ENCODE measurements around the gene USP6. TPM values are rescaled to one million over a fixed set of nuclear protein-coding genes. Genes with fewer than 3 reads are reported as not detected.
"Not testable (repeated sequence)": the region's sequence is repeated elsewhere in the genome, so short reads cannot be mapped to it uniquely, and the experiment has no call there.

The USP6 gene
- polyA plus RNA-seq, 2 donors = 0.02 to 0.04 TPM

DNA sequence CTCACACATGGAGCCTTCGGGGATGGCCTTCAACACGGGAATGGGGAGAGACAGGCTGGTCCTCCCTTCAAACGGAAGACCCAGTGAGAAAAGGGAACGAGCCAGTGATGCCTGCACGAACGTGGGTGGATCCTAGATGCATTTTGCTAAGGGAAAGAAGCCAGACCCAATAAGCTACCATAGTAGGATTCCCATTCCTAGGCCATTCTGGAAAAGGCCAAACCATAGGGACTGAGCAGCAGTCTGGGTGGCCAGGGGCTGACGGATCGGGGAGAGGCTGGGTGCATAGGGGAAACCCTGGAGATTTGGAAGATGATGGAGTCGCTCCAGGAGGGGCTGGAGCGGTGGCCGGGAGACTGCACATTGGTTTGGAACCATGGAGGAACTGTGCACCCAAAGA, 18.7 kb downstream of the USP6 start:
- H3K9me3 ChIP-seq (ENCODE audit: control insufficient read depth in 2 of 2, insufficient read depth in 1 of 2, low read depth in 1 of 2, low read length in 1 of 2); H3K4me1 ChIP-seq (ENCODE audit: control insufficient read depth in 2 of 2, insufficient read depth in 2 of 2, low read length in 1 of 2); H3K4me3 ChIP-seq (ENCODE audit: low read depth in 1 of 2, low read length in 2 of 2); H3K27ac ChIP-seq (ENCODE audit: low read depth in 2 of 2, low read length in 1 of 2); H3K36me3 ChIP-seq (ENCODE audit: control insufficient read depth in 2 of 2, insufficient read depth in 2 of 2, low read length in 1 of 2); H3K27me3 ChIP-seq (ENCODE audit: control insufficient read depth in 1 of 2, insufficient read depth in 2 of 2, low read length in 2 of 2): not testable (repeated sequence)
- 80 to 86% methylated on average over 11 of the region's 11 CpGs for WGBS, 2 donors

DNA sequence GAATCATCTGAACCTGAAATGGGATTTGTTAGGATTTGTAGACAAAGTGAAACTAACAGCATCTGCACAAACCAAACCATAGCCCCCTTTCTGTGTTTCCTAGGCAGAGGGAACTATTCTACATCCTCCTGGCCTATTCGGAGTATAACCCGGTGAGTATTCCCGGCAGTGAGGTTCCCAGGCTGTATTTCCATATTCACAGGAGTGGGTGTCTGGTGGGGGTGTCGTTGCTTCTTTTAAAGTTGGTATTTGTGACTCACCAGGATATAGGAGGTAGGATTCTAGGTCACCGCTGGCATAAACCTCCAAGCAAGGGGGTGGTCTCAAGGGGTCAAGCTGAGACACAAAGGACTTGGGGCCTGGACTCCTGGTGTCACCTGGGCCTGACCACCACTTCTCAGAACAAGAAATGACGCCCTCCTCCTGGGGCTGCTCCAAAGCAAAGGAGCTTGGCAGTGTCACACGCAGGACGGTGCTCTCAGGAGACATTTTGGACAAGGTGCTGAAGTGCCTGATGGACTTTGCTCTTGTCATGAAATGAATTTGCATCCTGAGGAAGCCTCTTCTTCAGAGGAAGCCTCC, 19.4 kb downstream of the USP6 start:
- H3K4me3 ChIP-seq (ENCODE audit: low read depth in 1 of 2, low read length in 2 of 2); H3K36me3 ChIP-seq (ENCODE audit: control insufficient read depth in 2 of 2, insufficient read depth in 2 of 2, low read length in 1 of 2); H3K9me3 ChIP-seq (ENCODE audit: control insufficient read depth in 2 of 2, insufficient read depth in 1 of 2, low read depth in 1 of 2, low read length in 1 of 2); H3K4me1 ChIP-seq (ENCODE audit: control insufficient read depth in 2 of 2, insufficient read depth in 2 of 2, low read length in 1 of 2); H3K27me3 ChIP-seq (ENCODE audit: control insufficient read depth in 1 of 2, insufficient read depth in 2 of 2, low read length in 2 of 2); H3K27ac ChIP-seq (ENCODE audit: low read depth in 2 of 2, low read length in 1 of 2): not testable (repeated sequence)
- WGBS, 2 donors = 73 to 81% methylated on average over 8 of the region's 8 CpGs

DNA sequence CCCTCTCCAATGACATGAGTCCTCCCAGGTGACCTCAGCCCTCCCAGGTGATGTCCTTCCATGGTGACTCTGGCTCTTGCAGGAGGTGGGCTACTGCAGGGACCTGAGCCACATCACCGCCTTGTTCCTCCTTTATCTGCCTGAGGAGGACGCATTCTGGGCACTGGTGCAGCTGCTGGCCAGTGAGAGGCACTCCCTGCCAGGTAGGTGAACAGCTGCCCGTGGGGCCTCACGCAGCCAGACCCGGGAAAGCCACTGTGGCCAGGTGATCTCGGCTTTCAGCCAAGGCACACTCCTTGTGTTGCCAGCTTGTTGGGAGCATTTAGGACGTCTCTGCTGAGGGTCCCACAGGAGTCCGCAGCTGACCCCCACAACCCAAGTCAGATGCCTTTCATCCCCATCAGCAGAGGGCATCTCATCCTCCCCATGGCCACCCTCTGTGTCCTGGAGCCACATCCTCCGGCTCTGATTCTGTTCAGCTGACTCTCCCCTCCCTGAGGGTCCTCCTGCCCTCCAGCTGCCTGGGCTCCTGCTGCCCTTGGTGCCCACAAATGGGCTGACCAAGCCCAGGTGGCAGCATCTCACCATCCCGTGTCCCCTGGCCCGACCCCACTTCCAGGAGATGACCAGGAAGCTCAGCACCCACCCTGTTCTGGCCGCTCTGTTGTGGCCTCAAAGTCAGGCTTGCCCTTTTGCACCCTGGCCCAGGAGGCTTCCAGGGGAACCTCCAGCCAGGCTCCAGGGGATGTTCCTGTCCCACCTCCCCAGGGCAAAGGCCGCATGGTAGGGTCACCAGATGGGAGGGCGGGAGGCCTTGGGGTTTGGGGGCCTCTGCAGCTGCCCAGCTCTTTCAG, 20.1 kb downstream of the USP6 start:
- 81 to 88% methylated on average over 14 of the region's 14 CpGs for WGBS, 2 donors
- no peaks in the 10 kb centered on the region for H3K27me3 ChIP-seq (ENCODE audit: control insufficient read depth in 1 of 2, insufficient read depth in 2 of 2, low read length in 2 of 2)

DNA sequence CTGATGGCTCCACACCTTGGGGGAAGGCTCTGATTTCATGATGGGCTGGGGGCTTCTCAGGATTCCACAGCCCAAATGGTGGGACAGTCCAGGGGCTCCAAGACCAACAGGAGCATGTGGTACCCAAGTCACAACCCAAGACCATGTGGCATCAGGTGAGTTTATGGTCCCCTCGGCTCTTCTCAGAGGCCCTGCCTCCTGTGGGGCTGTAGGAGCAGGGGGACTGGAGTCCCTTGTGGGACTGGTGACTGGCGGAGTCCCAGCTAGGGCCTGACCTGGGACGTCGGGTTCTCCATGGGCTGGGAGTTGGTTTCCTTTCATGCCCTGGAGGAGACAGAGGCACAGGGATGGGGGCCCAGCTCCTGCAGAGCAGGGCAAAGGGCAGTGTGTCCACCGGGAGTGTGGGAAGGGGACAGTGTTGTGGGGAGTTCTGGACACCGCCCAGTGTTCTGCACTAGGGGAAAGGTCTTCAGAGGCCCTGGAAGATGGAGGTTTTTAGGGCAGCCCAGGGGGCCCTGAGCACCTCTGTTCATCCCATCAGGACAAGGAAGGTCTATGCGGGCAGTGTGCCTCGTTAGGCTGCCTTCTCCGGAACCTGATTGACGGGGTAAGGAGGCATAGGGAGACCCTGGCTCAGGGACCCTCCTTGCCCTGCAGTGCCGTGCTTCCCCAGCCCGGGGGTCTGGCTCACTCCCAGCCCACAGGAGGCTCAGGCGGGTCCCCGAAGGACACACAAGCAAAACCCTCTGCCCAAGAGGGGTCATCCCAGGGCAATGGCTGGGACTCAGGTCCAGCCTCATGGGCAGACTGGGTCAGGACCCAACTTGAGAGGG, 21.0 kb downstream of the USP6 start:
- H3K27me3 ChIP-seq (ENCODE audit: control insufficient read depth in 1 of 2, insufficient read depth in 2 of 2, low read length in 2 of 2) = not testable (repeated sequence)
- WGBS, 2 donors = 82 to 88% methylated on average over 14 of the region's 14 CpGs

More for the DNA sequence above, 20.1 kb downstream of the USP6 start:
- no peaks in the 10 kb centered on the region for H3K36me3 ChIP-seq (ENCODE audit: control insufficient read depth in 2 of 2, insufficient read depth in 2 of 2, low read length in 1 of 2)
- H3K4me3 ChIP-seq (ENCODE audit: low read depth in 1 of 2, low read length in 2 of 2) = no peak overlapping the region
- no peaks in the 10 kb centered on the region for H3K4me1 ChIP-seq (ENCODE audit: control insufficient read depth in 2 of 2, insufficient read depth in 2 of 2, low read length in 1 of 2)
- H3K27ac ChIP-seq (ENCODE audit: low read depth in 2 of 2, low read length in 1 of 2) = no peak overlapping the region
- H3K9me3 ChIP-seq (ENCODE audit: control insufficient read depth in 2 of 2, insufficient read depth in 1 of 2, low read depth in 1 of 2, low read length in 1 of 2) = no peaks in the 10 kb centered on the region

DNA sequence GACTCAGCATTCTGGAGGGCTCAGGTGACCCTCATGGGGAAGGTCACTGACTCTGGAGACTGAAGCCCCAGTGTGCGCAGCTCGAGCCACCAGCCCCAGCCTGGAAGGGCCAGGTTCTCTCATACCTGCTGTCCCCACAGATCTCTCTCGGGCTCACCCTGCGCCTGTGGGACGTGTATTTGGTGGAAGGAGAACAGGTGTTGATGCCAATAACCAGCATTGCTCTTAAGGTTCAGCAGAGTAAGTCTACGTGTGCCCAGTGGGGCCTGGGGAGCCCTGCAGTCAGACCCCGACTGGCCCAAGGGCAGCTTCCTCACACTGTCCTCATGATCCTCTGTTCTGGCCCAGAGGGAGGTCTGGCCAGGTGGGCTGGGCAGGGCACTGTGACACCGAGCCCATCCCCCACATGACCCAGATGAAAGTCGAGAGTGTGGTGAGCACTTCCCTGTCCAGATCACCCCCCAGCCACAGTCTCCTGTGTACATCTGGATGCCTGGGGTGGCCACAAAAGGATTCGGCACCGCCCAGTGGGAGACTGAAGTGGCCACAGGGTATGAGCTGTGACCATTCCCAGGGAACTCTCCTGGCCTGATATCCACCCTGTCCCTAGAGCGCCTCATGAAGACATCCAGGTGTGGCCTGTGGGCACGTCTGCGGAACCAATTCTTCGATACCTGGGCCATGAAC, 21.8 kb downstream of the USP6 start:
- not testable (repeated sequence) for H3K9me3 ChIP-seq (ENCODE audit: control insufficient read depth in 2 of 2, insufficient read depth in 1 of 2, low read depth in 1 of 2, low read length in 1 of 2); H3K4me3 ChIP-seq (ENCODE audit: low read depth in 1 of 2, low read length in 2 of 2); H3K27ac ChIP-seq (ENCODE audit: low read depth in 2 of 2, low read length in 1 of 2); H3K27me3 ChIP-seq (ENCODE audit: control insufficient read depth in 1 of 2, insufficient read depth in 2 of 2, low read length in 2 of 2); H3K4me1 ChIP-seq (ENCODE audit: control insufficient read depth in 2 of 2, insufficient read depth in 2 of 2, low read length in 1 of 2); H3K36me3 ChIP-seq (ENCODE audit: control insufficient read depth in 2 of 2, insufficient read depth in 2 of 2, low read length in 1 of 2)
- 82 to 86% methylated on average over 15 of the region's 15 CpGs for WGBS, 2 donors

More for the DNA sequence above, 21.0 kb downstream of the USP6 start:
- H3K36me3 ChIP-seq (ENCODE audit: control insufficient read depth in 2 of 2, insufficient read depth in 2 of 2, low read length in 1 of 2); H3K9me3 ChIP-seq (ENCODE audit: control insufficient read depth in 2 of 2, insufficient read depth in 1 of 2, low read depth in 1 of 2, low read length in 1 of 2); H3K4me1 ChIP-seq (ENCODE audit: control insufficient read depth in 2 of 2, insufficient read depth in 2 of 2, low read length in 1 of 2); H3K4me3 ChIP-seq (ENCODE audit: low read depth in 1 of 2, low read length in 2 of 2); H3K27ac ChIP-seq (ENCODE audit: low read depth in 2 of 2, low read length in 1 of 2): not testable (repeated sequence)

DNA sequence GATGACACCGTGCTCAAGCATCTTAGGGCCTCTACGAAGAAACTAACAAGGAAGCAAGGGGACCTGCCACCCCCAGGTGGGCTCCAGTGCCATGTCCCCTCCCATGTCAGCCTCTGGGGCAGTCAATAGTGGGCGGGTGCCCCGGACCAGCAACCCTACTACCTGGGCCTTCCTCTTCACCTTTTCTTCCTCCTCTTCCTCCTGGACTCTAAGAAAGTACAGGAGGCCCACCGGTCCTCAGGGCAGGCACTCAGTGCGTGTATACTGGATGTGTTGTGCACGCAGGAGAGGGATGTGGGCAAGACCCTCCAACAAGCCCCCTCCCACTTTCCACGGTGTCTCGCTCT, 22.3 kb downstream of the USP6 start:
- 94% methylated on average over 8 to 9 of the region's 9 CpGs for WGBS, 2 donors
- H3K27me3 ChIP-seq (ENCODE audit: control insufficient read depth in 1 of 2, insufficient read depth in 2 of 2, low read length in 2 of 2); H3K27ac ChIP-seq (ENCODE audit: low read depth in 2 of 2, low read length in 1 of 2); H3K4me3 ChIP-seq (ENCODE audit: low read depth in 1 of 2, low read length in 2 of 2); H3K4me1 ChIP-seq (ENCODE audit: control insufficient read depth in 2 of 2, insufficient read depth in 2 of 2, low read length in 1 of 2); H3K36me3 ChIP-seq (ENCODE audit: control insufficient read depth in 2 of 2, insufficient read depth in 2 of 2, low read length in 1 of 2); H3K9me3 ChIP-seq (ENCODE audit: control insufficient read depth in 2 of 2, insufficient read depth in 1 of 2, low read depth in 1 of 2, low read length in 1 of 2): not testable (repeated sequence)

DNA sequence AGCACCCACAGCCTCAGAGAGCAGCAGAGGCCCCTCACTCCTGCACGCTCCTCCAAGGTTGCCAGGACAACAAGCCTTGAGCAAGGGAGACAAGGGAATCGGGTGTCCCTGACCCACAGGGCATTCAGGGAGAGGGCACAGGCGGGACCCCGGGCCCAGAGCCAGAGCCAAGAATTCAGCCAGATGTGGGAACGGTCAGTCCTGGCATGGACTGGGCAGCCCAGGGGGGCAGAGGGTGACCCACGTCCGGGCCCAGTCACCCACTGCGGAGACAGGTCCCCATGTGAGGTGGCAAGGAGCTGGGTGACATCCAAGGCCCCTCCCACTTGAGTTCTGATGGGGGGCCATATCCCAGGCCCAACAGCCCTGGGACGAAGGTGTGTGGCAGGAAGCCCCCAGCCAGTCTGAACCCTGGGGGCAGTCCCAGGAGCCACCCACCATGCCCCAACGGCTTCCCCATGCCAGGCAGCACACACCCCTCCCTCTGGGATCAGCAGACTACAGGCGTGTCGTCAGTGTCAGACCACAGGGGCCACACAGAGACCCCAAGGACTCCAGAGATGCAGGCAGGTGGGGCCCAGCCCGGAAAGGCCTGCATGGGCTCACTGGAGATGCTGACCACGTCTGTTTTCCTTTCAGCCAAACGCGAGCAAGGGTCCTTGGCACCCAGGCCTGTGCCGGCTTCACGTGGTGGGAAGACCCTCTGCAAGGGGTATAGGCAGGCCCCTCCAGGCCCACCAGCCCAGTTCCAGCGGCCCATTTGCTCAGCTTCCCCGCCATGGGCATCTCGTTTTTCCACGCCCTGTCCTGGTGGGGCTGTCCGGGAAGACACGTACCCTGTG, 23.0 kb downstream of the USP6 start:
- Histone ChIP-seq H3K9me3 (ENCODE audit: control insufficient read depth in 2 of 2, insufficient read depth in 1 of 2, low read depth in 1 of 2, low read length in 1 of 2) (no peaks in the 10 kb centered on the region), H3K4me3 (ENCODE audit: low read depth in 1 of 2, low read length in 2 of 2) (no peak overlapping the region), H3K36me3 (ENCODE audit: control insufficient read depth in 2 of 2, insufficient read depth in 2 of 2, low read length in 1 of 2) (no peaks in the 10 kb centered on the region), H3K4me1 (ENCODE audit: control insufficient read depth in 2 of 2, insufficient read depth in 2 of 2, low read length in 1 of 2) (no peaks in the 10 kb centered on the region), H3K27ac (ENCODE audit: low read depth in 2 of 2, low read length in 1 of 2) (no peak overlapping the region), H3K27me3 (ENCODE audit: control insufficient read depth in 1 of 2, insufficient read depth in 2 of 2, low read length in 2 of 2) (no peaks in the 10 kb centered on the region)
- WGBS, 2 donors = 87 to 90% methylated on average over 24 of the region's 24 CpGs

DNA sequence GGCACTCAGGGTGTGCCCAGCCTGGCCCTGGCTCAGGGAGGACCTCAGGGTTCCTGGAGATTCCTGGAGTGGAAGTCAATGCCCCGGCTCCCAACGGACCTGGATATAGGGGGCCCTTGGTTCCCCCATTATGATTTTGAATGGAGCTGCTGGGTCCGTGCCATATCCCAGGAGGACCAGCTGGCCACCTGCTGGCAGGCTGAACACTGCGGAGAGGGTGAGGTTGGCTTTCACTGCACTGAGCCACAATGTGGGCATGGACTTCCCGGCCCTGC, 23.6 kb downstream of the USP6 start:
- Histone ChIP-seq H3K27me3 (ENCODE audit: control insufficient read depth in 1 of 2, insufficient read depth in 2 of 2, low read length in 2 of 2) (no peaks in the 10 kb centered on the region), H3K4me3 (ENCODE audit: low read depth in 1 of 2, low read length in 2 of 2) (no peak overlapping the region), H3K27ac (ENCODE audit: low read depth in 2 of 2, low read length in 1 of 2) (no peak overlapping the region), H3K9me3 (ENCODE audit: control insufficient read depth in 2 of 2, insufficient read depth in 1 of 2, low read depth in 1 of 2, low read length in 1 of 2) (no peaks in the 10 kb centered on the region), H3K36me3 (ENCODE audit: control insufficient read depth in 2 of 2, insufficient read depth in 2 of 2, low read length in 1 of 2) (no peaks in the 10 kb centered on the region), H3K4me1 (ENCODE audit: control insufficient read depth in 2 of 2, insufficient read depth in 2 of 2, low read length in 1 of 2) (no peaks in the 10 kb centered on the region)
- 82 to 92% methylated on average over 5 of the region's 5 CpGs for WGBS, 2 donors

DNA sequence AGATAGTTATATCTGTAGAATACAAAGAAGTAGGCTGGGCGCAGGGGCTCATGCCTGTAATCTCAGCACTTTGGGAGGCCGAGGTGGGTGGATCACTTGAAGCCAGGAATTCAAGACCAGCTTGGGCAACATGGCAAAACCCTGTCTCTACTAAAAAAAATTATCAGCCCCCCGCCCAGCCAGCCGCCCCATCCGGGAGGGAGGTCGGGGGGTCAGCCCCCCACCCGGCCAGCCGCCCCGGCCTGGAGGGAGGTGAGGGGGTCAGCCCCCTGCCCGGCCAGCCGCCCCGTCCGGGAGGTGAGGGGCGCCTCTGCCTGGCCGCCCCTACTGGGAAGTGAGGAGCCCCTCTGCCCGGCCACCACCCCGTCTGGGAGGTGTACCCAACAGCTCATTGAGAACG, 27.0 kb downstream of the USP6 start:
- 90 to 94% methylated on average over 14 to 15 of the region's 18 CpGs for WGBS, 2 donors
- H3K27me3 ChIP-seq (ENCODE audit: control insufficient read depth in 1 of 2, insufficient read depth in 2 of 2, low read length in 2 of 2); H3K36me3 ChIP-seq (ENCODE audit: control insufficient read depth in 2 of 2, insufficient read depth in 2 of 2, low read length in 1 of 2); H3K27ac ChIP-seq (ENCODE audit: low read depth in 2 of 2, low read length in 1 of 2); H3K4me3 ChIP-seq (ENCODE audit: low read depth in 1 of 2, low read length in 2 of 2); H3K4me1 ChIP-seq (ENCODE audit: control insufficient read depth in 2 of 2, insufficient read depth in 2 of 2, low read length in 1 of 2); H3K9me3 ChIP-seq (ENCODE audit: control insufficient read depth in 2 of 2, insufficient read depth in 1 of 2, low read depth in 1 of 2, low read length in 1 of 2): not testable (repeated sequence)
